ENCODE data around the gene ROCK2. TPM values are rescaled to one million over a fixed set of nuclear protein-coding genes. Genes with fewer than 3 reads are reported as not detected.

The ROCK2 gene
- total and polyA plus RNA-seq, 2 of the 13 experiments (the other 11 are each of a cell fraction or from before 2014, with no cell fraction given), result 38.1 to 119 TPM

DNA sequence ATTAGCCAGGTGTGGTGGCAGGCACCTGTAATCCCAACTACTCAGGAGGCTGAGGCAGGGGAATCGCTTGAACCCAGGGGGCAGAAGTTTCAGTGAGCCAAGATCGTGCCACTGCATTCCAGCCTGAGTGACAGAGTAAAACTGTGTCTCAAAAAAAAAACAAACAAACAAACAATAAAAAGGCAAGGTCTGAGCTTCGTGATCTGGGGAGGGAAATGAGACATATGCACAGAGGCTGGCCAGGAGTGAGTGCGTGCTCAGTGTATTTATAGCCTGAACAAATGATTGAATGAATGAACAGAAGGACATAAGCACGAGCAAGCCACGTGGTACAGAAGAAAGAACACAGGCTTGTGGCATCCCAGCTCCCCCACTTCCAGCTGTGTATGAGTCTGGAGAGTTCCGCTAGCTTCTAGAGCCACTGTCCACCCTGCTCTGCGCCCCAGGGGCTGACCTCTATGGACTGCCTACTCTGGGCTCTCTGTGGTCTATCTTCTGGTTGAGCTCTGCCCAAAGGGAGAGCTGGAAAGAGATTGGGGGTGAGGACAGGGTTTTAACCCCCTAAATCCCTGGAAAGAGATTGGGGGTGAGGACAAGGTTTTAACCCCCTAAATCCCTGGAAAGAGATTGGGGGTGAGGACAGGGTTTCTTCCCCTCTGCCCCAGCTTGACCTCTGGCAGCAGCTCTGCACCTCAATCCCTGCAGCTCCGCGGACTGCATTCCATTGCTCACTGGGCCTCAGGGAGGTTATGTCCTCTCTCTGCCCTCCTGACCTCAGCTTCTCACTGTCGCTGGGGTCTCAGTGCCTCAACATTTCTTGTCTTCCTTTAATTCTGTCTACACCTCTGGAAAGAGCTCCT, 11.0 kb upstream of the ROCK2 start:
- Histone ChIP-seq H2AFZ (ENCODE audit: low read length) (no peak overlapping the region), H3K36me3 (replicated peaks in 1 of 2; ENCODE audit: control insufficient read depth in 1 of 2, insufficient read depth in 2 of 2, low read length in 2 of 2) (peaks cover 0 to 17% of the 10 kb centered on the region in 2 experiments; a peak in 4 of 5 replicates), H3K4me1 (ENCODE audit: insufficient read depth, low read length) (peaks cover 88% of the 10 kb centered on the region), H3K4me2 (ENCODE audit: low read depth, low read length) (peak overlapping the region; percentile 76), H3K27ac (ENCODE audit: extremely low read length, insufficient read depth, low read length) (peak overlapping the region; percentile 93), H3K9me3 (ENCODE audit: low read length) (no peaks in the 10 kb centered on the region), H3K79me2 (ENCODE audit: insufficient read depth, low read length) (peaks cover 51% of the 10 kb centered on the region), H4K20me1 (ENCODE audit: insufficient read depth, low read length) (no peaks in the 10 kb centered on the region), H3K27me3 (ENCODE audit: control insufficient read depth in 1 of 2, insufficient read depth in 2 of 2, low read length in 2 of 2) (no peaks in the 10 kb centered on the region), H3K4me3 (replicated peaks in 1 of 3; ENCODE audit: insufficient read depth in 1 of 3, low read depth in 2 of 3, low read length in 3 of 3) (peak overlapping the region in 1 of 3 experiments; percentile 8; a peak in 1 of 6 replicates), H3K9ac (ENCODE audit: insufficient read depth, low read depth, low read length) (peak overlapping the region; percentile 74)
- intact Hi-C loops (cut with micrococcal nuclease; ENCODE audit: unreplicated experiment) (no loop called here), in situ Hi-C loops (cut with HindIII; ENCODE audit: extremely low pct_ligation_motif_present, low pct_unique_long_range_greater_than_20kb) (no loop called here)
- ATAC-seq, result peak; percentile 19
- peak; percentile 53 for FAIRE-seq
- no peak for DNase-seq (ENCODE audit: low spot score)
- 49% methylated on average over 11 of the region's 11 CpGs for WGBS (ENCODE audit: low lambda C conversion rate)
- CTCF ChIA-PET (ENCODE audit: low intra/inter-chr PET ratio, low total read pairs), result no interaction called here
- POLR2A ChIA-PET, result interaction anchor here (0.9 to 9.7 kb wide), 17 partner anchors 9 to 200 kb away, joined by 3 to 465 read pairs (median 9); partner anchors contain the start of genes E2F6, ROCK2 and SLC66A3
- BruUV-seq (replicated peaks), result no TSS peak
- TF ChIP-seq KLF6 (CRISPR knock-in tag; IDR thresholded peaks at IDR 0.05) (no peak), ZFY (CRISPR knock-in tag; IDR thresholded peaks at IDR 0.05) (peak; percentile 45; the same call in 1 of the 2 replicates), MEIS2 (CRISPR knock-in tag; IDR thresholded peaks at IDR 0.05) (no peak; the same call in 1 of the 2 replicates), ZNF143 (CRISPR knock-in tag; IDR thresholded peaks at IDR 0.05) (no peak), ZFAT (CRISPR knock-in tag; conservative IDR thresholded peaks at IDR 0.05) (no peak)
- TF ChIP-seq, protein P1, sequence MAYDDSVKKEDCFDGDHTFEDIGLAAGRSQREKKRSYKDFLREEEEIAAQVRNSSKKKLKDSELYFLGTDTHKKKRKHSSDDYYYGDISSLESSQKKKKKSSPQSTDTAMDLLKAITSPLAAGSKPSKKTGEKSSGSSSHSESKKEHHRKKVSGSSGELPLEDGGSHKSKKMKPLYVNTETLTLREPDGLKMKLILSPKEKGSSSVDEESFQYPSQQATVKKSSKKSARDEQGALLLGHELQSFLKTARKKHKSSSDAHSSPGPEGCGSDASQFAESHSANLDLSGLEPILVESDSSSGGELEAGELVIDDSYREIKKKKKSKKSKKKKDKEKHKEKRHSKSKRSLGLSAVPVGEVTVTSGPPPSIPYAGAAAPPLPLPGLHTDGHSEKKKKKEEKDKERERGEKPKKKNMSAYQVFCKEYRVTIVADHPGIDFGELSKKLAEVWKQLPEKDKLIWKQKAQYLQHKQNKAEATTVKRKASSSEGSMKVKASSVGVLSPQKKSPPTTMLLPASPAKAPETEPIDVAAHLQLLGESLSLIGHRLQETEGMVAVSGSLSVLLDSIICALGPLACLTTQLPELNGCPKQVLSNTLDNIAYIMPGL (CRISPR knock-in tag; IDR thresholded peaks at IDR 0.05; ENCODE audit: borderline replicate concordance in 1 of 2, low read depth in 1 of 2), result no peak
- TF ChIP-seq, protein P2, sequence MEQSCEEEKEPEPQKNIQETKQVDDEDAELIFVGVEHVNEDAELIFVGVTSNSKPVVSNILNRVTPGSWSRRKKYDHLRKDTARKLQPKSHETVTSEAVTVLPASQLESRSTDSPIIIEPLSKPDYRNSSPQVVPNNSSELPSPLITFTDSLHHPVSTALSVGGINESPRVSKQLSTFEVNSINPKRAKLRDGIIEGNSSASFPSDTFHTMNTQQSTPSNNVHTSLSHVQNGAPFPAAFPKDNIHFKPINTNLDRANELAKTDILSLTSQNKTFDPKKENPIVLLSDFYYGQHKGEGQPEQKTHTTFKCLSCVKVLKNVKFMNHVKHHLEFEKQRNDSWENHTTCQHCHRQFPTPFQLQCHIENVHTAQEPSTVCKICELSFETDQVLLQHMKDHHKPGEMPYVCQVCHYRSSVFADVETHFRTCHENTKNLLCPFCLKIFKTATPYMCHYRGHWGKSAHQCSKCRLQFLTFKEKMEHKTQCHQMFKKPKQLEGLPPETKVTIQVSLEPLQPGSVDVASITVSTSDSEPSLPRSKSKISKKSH (CRISPR knock-in tag; IDR thresholded peaks at IDR 0.05; ENCODE audit: borderline replicate concordance), result no peak
- TF ChIP-seq, protein P3, sequence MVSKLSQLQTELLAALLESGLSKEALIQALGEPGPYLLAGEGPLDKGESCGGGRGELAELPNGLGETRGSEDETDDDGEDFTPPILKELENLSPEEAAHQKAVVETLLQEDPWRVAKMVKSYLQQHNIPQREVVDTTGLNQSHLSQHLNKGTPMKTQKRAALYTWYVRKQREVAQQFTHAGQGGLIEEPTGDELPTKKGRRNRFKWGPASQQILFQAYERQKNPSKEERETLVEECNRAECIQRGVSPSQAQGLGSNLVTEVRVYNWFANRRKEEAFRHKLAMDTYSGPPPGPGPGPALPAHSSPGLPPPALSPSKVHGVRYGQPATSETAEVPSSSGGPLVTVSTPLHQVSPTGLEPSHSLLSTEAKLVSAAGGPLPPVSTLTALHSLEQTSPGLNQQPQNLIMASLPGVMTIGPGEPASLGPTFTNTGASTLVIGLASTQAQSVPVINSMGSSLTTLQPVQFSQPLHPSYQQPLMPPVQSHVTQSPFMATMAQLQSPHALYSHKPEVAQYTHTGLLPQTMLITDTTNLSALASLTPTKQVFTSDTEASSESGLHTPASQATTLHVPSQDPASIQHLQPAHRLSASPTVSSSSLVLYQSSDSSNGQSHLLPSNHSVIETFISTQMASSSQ (IDR thresholded peaks at IDR 0.05; ENCODE audit: low read depth), result no peak
- TF ChIP-seq, protein P3 (CRISPR knock-in tag; IDR thresholded peaks at IDR 0.05; ENCODE audit: borderline replicate concordance), result 0 out of 2 replicates have a peak, but pooled peaks have one; percentile 11
- TF ChIP-seq, protein P4, sequence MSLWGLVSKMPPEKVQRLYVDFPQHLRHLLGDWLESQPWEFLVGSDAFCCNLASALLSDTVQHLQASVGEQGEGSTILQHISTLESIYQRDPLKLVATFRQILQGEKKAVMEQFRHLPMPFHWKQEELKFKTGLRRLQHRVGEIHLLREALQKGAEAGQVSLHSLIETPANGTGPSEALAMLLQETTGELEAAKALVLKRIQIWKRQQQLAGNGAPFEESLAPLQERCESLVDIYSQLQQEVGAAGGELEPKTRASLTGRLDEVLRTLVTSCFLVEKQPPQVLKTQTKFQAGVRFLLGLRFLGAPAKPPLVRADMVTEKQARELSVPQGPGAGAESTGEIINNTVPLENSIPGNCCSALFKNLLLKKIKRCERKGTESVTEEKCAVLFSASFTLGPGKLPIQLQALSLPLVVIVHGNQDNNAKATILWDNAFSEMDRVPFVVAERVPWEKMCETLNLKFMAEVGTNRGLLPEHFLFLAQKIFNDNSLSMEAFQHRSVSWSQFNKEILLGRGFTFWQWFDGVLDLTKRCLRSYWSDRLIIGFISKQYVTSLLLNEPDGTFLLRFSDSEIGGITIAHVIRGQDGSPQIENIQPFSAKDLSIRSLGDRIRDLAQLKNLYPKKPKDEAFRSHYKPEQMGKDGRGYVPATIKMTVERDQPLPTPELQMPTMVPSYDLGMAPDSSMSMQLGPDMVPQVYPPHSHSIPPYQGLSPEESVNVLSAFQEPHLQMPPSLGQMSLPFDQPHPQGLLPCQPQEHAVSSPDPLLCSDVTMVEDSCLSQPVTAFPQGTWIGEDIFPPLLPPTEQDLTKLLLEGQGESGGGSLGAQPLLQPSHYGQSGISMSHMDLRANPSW (CRISPR knock-in tag; IDR thresholded peaks at IDR 0.05; ENCODE audit: borderline replicate concordance), result no peak

All from HepG2 (cell line).